ENCODE measurements around the gene MRS2. TPM values are rescaled to one million over a fixed set of nuclear protein-coding genes. Genes with fewer than 3 reads are reported as not detected.

MRS2 gene
- polyA plus RNA-seq, 1 donor from 2014 or later: 47.9 TPM

DNA sequence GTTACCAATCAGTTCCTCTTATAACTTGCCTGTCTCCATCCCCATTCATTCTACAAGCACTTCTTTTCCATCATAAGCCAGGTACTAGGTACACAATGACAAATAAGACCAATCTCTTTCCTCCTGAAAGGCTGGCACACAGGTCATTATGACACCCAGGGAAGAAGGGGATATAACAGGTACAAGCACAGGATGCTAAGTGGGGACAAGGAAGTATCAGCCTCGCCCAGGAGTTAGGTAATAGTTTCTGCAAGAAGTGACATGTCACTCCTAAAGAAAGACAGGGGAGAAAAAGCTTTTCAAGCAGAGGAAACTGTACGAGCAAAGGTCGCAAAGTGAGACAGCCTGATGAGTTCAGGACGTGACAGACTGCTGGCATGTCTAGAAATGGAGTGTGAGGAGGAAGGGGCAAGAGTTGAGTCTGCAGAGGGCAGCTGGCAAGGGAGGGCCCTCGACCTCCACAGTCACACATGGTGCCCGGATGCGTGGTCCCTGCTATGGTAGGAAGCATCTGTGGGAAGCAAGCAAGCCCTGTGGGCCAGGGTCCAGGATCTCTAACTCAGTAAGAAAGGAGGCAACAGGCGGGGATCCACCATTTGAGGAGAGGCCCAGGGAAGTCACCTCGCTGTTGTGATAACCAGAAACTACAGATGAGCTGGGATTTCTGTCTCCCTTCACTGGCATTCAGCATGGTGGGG is 46.2 kb downstream of the MRS2 start:
- Histone ChIP-seq H4K20me1 (ENCODE audit: insufficient read depth) (no peaks in the 10 kb centered on the region), H2AFZ (ENCODE audit: low read depth, low read length) (no peak overlapping the region), H3K9me2 (ENCODE audit: insufficient read depth, low read length) (no peaks in the 10 kb centered on the region), H3K9me3 (ENCODE audit: low read length) (no peaks in the 10 kb centered on the region), H3K4me3 (ENCODE audit: low read length) (no peak overlapping the region), H3F3A (ENCODE audit: insufficient read depth, low read length, poor library complexity, severe bottlenecking) (no peaks in the 10 kb centered on the region), H3K36me3 (ENCODE audit: insufficient read depth, low read length) (no peaks in the 10 kb centered on the region), H3K27ac (ENCODE audit: low read length) (no peak overlapping the region), H3K79me2 (replicated peaks; ENCODE audit: insufficient read depth, low read length) (no peaks in the 10 kb centered on the region), H3K27me3 (ENCODE audit: insufficient read depth, low read depth, low read length) (no peaks in the 10 kb centered on the region), H3K9ac (ENCODE audit: low read length) (no peak overlapping the region), H3K4me2 (ENCODE audit: low read length) (no peak overlapping the region)
- TF ChIP-seq TAF1 (IDR thresholded peaks at IDR 0.05; ENCODE audit: low read depth): no peak
- TF ChIP-seq, protein P1, sequence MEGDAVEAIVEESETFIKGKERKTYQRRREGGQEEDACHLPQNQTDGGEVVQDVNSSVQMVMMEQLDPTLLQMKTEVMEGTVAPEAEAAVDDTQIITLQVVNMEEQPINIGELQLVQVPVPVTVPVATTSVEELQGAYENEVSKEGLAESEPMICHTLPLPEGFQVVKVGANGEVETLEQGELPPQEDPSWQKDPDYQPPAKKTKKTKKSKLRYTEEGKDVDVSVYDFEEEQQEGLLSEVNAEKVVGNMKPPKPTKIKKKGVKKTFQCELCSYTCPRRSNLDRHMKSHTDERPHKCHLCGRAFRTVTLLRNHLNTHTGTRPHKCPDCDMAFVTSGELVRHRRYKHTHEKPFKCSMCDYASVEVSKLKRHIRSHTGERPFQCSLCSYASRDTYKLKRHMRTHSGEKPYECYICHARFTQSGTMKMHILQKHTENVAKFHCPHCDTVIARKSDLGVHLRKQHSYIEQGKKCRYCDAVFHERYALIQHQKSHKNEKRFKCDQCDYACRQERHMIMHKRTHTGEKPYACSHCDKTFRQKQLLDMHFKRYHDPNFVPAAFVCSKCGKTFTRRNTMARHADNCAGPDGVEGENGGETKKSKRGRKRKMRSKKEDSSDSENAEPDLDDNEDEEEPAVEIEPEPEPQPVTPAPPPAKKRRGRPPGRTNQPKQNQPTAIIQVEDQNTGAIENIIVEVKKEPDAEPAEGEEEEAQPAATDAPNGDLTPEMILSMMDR (IDR thresholded peaks at IDR 0.05; ENCODE audit: poor library complexity, severe bottlenecking): no peak
- no peak for TF ChIP-seq RAD21 (conservative IDR thresholded peaks at IDR 0.05)
- TF ChIP-seq, protein P2, sequence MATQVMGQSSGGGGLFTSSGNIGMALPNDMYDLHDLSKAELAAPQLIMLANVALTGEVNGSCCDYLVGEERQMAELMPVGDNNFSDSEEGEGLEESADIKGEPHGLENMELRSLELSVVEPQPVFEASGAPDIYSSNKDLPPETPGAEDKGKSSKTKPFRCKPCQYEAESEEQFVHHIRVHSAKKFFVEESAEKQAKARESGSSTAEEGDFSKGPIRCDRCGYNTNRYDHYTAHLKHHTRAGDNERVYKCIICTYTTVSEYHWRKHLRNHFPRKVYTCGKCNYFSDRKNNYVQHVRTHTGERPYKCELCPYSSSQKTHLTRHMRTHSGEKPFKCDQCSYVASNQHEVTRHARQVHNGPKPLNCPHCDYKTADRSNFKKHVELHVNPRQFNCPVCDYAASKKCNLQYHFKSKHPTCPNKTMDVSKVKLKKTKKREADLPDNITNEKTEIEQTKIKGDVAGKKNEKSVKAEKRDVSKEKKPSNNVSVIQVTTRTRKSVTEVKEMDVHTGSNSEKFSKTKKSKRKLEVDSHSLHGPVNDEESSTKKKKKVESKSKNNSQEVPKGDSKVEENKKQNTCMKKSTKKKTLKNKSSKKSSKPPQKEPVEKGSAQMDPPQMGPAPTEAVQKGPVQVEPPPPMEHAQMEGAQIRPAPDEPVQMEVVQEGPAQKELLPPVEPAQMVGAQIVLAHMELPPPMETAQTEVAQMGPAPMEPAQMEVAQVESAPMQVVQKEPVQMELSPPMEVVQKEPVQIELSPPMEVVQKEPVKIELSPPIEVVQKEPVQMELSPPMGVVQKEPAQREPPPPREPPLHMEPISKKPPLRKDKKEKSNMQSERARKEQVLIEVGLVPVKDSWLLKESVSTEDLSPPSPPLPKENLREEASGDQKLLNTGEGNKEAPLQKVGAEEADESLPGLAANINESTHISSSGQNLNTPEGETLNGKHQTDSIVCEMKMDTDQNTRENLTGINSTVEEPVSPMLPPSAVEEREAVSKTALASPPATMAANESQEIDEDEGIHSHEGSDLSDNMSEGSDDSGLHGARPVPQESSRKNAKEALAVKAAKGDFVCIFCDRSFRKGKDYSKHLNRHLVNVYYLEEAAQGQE (IDR thresholded peaks at IDR 0.05; ENCODE audit: borderline replicate concordance): no peak
- TF ChIP-seq SMC3 (conservative IDR thresholded peaks at IDR 0.05; ENCODE audit: poor library complexity): no peak
- no peak for TF ChIP-seq MXI1 (conservative IDR thresholded peaks at IDR 0.05; ENCODE audit: poor library complexity, severe bottlenecking)
- TF ChIP-seq POLR2AphosphoS5 (IDR thresholded peaks at IDR 0.05): no peak
- TF ChIP-seq EZH2 (IDR thresholded peaks at IDR 0.05; ENCODE audit: borderline replicate concordance, insufficient read depth, low read length, poor library complexity, severe bottlenecking): no peak
- no peak for TF ChIP-seq EP300 (conservative IDR thresholded peaks at IDR 0.05; ENCODE audit: poor library complexity, severe bottlenecking)

DNA sequence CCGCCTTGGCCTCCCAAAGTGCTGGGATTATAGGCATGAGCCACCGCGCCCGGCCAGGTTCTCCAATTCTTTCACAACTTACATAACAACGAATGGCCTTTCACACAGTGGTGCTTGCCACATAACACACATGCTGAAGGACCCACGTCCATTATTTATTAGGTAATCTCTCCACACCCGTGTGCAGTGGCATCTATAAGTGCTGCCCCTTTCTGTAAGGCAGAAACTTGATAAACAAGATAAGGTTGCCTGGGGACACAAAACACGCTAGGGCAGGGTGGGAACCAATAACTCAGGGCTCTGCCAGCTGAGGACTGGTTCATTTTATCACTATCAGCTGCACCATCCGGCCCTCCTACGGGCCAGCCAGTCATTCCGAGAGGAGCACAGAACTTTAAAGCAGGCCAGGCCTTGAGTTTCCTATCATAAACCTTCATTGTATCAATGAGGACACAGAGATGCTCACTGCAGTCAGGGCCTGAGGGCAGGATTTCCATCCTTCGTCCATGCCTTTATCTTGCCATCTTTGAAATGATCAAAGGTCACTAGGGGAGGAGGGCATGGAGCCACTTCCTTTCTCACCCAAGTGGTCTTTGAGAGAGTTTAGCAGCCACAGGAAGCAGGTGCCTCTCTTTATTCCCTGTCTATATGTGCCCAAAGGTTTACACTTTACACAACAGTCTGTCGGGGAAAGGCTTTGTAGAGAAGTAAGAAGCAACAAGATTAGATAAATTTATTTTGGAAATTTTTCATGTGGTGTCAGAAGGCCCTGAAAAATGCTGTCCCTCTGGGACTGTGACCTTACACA is 49.0 kb downstream of the MRS2 start:
- Histone ChIP-seq H3K36me3 (ENCODE audit: insufficient read depth, low read length) (no peaks in the 10 kb centered on the region), H3K27ac (ENCODE audit: low read length) (no peak overlapping the region), H3K27me3 (ENCODE audit: insufficient read depth, low read depth, low read length) (no peaks in the 10 kb centered on the region), H3F3A (ENCODE audit: insufficient read depth, low read length, poor library complexity, severe bottlenecking) (no peaks in the 10 kb centered on the region), H3K9me3 (ENCODE audit: low read length) (no peaks in the 10 kb centered on the region), H3K4me3 (ENCODE audit: low read length) (no peak overlapping the region), H4K20me1 (ENCODE audit: insufficient read depth) (no peaks in the 10 kb centered on the region), H3K4me2 (ENCODE audit: low read length) (no peak overlapping the region), H2AFZ (ENCODE audit: low read depth, low read length) (no peak overlapping the region), H3K9me2 (ENCODE audit: insufficient read depth, low read length) (no peaks in the 10 kb centered on the region), H3K9ac (ENCODE audit: low read length) (no peak overlapping the region), H3K79me2 (replicated peaks; ENCODE audit: insufficient read depth, low read length) (no peaks in the 10 kb centered on the region)
- TF ChIP-seq MXI1 (conservative IDR thresholded peaks at IDR 0.05; ENCODE audit: poor library complexity, severe bottlenecking): no peak
- TF ChIP-seq, protein P1 (IDR thresholded peaks at IDR 0.05; ENCODE audit: poor library complexity, severe bottlenecking): no peak
- TF ChIP-seq SMC3 (conservative IDR thresholded peaks at IDR 0.05; ENCODE audit: poor library complexity): no peak
- no peak for TF ChIP-seq RAD21 (conservative IDR thresholded peaks at IDR 0.05)
- no peak for TF ChIP-seq POLR2AphosphoS5 (IDR thresholded peaks at IDR 0.05)
- TF ChIP-seq EZH2 (IDR thresholded peaks at IDR 0.05; ENCODE audit: borderline replicate concordance, insufficient read depth, low read length, poor library complexity, severe bottlenecking): no peak
- TF ChIP-seq, protein P2 (IDR thresholded peaks at IDR 0.05; ENCODE audit: borderline replicate concordance): no peak
- no peak for TF ChIP-seq TAF1 (IDR thresholded peaks at IDR 0.05; ENCODE audit: low read depth)
- TF ChIP-seq EP300 (conservative IDR thresholded peaks at IDR 0.05; ENCODE audit: poor library complexity, severe bottlenecking): no peak
